A673 (cell line): ENCODE results near the gene LGALS13.

Experiments
- CTCF ChIP-seq: fragments of 300-800, 200-600 bp; sonication (generic); conservative IDR thresholded peaks from 2 replicates; pipeline ENCODE4 v1.5.1; 2017; ENCODE audit warnings: low read depth, mild to moderate bottlenecking, antibody characterized with exemption, low read length, moderate library complexity, mixed read lengths
- EZH2 ChIP-seq: fragments of 200-600 bp; sonication (generic); IDR thresholded peaks from 2 replicates; pipeline ENCODE4 v1.6.1; 2017; ENCODE audit warnings: borderline replicate concordance, low read depth, mild to moderate bottlenecking, mixed read lengths, antibody characterized with exemption, low read length; ENCODE audit not compliant: poor library complexity, severe bottlenecking

DNA sequence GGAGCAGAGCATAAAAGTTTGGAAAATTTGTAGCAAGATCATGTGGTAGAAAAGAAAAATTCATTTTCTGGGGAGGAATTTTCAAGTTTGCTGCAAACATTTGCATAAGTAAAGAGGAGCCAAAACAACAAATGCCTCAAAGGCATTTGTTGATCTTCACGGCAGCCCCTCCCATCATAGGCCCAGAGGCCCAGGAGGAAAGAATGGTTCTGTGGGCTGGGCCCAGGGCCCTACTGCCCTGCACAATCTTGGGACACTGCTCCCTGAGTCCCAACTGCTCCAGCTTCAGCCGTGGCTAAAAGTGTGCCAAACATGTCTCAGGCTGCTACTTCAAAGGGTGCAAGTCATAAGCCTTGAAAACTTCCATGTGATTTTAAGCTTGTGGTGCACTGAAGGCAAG lies 11.3 kb downstream of the LGALS13 start:
- TF ChIP-seq CTCF (no peak), EZH2 (no peak)
